Motor neuron (in vitro differentiated cells): Measurements from ENCODE around the gene EPB41L3. TPM values are rescaled to one million over a fixed set of nuclear protein-coding genes. Genes with fewer than 3 reads are reported as not detected.
"Not testable (repeated sequence)": the region's sequence is repeated elsewhere in the genome, so short reads cannot be mapped to it uniquely, and the experiment has no call there.

ENCODE experiments used
- ATAC-seq, 8 experiments: fragments of 200-7000 bp; cut with Tn5 transposase; replicated peaks in 6 of 8; 2 replicates each; pipeline ENCODE4 v1.8.0; 2021; ENCODE audit warnings: mild to moderate bottlenecking in 8 of 8, moderate library complexity in 8 of 8
- H3K27ac ChIP-seq, 2 donors: fragments of 250-450 bp; sonication (Bioruptor Pico); 2 replicates each; pipeline ENCODE4 v1.9.0; 2021; ENCODE audit warnings: antibody characterized with exemption in 2 of 2, mild to moderate bottlenecking in 2 of 2, moderate library complexity in 1 of 2
- H3K4me1 ChIP-seq, 2 donors: fragments of 250-450 bp; sonication (Bioruptor Pico); replicated peaks in 1 of 2; 2 replicates each; pipeline ENCODE4 v1.6.1; 2021; ENCODE audit warnings: antibody characterized with exemption in 2 of 2, mild to moderate bottlenecking in 2 of 2, moderate library complexity in 1 of 2
- H3K4me3 ChIP-seq, 5 donors: fragments of 250-450 bp; sonication (Bioruptor Pico); 2 replicates each; pipeline ENCODE4 v1.9.0; 2021; ENCODE audit warnings: antibody characterized with exemption in 5 of 5, mild to moderate bottlenecking in 5 of 5, moderate library complexity in 4 of 5
- WGBS, 10 experiments: fragments of 450-650 bp; shearing (Covaris generic); methylation state at CpG; one replicate each; pipeline ENCODE4 v1.0.0; 2022; 5-methylcytosine and 5-hydroxymethylcytosine counted together
- in situ Hi-C, 9 experiments: fragments of 400-800 bp; cut with MboI; loops; one replicate each; pipeline ENCODE4 v1.15.0; 2021; ENCODE audit warnings: low sequenced_read_pairs in 9 of 9, low pct_unique_long_range_greater_than_20kb in 2 of 9; ENCODE audit not compliant: unreplicated experiment in 9 of 9
- total RNA-seq, 8 experiments: library from RNA; unstranded; fragments of 300-600 nt; gene quantifications; 2 replicates each; pipeline versions ENCODE4 v1.2.3 to v1.2.4, GENCODE V29; 2022

EPB41L3 gene
- total RNA-seq, 8 experiments from 2014 or later: 1.2 to 145 (median 25.9) TPM

- 20 to 100% (median 64%) methylated on average over 1 to 2 of the region's 3 CpGs; no CpG with 5 or more reads in 3 of the 10 experiments for WGBS, 10 experiments
- no peak overlapping the region for H3K4me3 ChIP-seq
- peaks cover 0 to 3% of the 10 kb centered on the region in 2 donors for H3K4me1 ChIP-seq
- in situ Hi-C loops: no loop called here
- H3K27ac ChIP-seq: no peak overlapping the region
- no peak for ATAC-seq
These were observed 19.1 kb downstream of the EPB41L3 start for GRCh38 chr18:5524660-5525059.

GRCh38 chr18:5521000-5521399 lies 22.8 kb downstream of the EPB41L3 start:
- peaks cover 0 to 5% of the 10 kb centered on the region in 2 donors for H3K4me1 ChIP-seq
- in situ Hi-C loops: no loop called here
- no peak overlapping the region for H3K27ac ChIP-seq
- H3K4me3 ChIP-seq: no peak overlapping the region
- WGBS, 10 experiments: 80 to 100% (median 91%) methylated on average over 1 to 2 of the region's 2 CpGs; no CpG with 5 or more reads in 3 of the 10 experiments
- no peak for ATAC-seq

GRCh38 chr18:5520464-5520863 lies 23.3 kb downstream of the EPB41L3 start:
- Histone ChIP-seq H3K4me1 (peaks cover 0 to 5% of the 10 kb centered on the region in 2 donors), H3K27ac (no peak overlapping the region), H3K4me3 (no peak overlapping the region)
- in situ Hi-C loops: no loop called here
- no peak for ATAC-seq
- WGBS, 10 experiments: 0 to 100% (median 79%) methylated on average over 1 of the region's 1 CpG

DNA sequence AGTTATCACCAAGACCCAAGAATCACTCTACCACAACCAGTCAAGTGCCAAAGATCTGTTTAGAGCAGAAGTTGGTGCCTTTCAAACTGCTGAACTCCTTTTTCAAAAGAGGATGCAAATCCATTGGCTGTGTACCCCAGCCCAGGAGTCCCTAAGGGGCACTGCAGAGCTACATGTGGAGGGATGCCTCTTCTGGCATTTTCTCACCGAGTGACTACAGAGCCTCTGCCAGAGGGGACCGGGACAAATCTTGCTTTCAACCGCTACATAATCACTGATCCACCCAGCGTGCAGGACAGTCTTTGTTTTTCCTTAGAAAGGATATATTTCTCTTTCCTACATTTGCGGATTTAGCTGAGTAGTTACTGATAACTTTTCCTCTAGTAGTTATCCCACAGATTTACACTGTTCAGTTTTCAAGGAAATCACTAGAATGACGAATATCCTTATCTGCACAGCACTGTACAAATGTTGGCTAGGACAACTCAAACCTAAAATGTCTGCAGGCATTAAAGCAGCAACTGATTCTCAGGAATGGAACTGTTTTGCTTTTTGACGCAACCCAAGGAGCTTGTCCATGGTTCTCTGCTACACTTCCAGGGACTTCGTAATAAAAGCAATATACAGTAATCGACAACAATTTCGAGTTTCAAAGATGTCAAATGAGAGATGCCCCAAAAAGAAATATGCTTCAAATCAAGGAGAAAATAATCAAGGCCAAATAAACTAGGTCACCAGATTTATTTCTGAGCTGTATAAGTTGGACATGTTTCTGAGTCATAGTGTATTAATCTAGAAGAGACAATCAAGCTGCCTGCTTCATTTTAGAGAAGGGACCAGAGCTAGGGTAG lies 24.1 kb downstream of the EPB41L3 start:
- Histone ChIP-seq H3K27ac (no peak overlapping the region), H3K4me3 (no peak overlapping the region), H3K4me1 (peaks cover 6 to 8% of the 10 kb centered on the region in 2 donors)
- in situ Hi-C loops: no loop called here
- ATAC-seq: peak in 5 of 8 experiments; percentile 47 to 68 (median 59)
- WGBS, 10 experiments: 3 to 100% (median 90%) methylated on average over 2 to 10 of the region's 10 CpGs; no CpG with 5 or more reads in 1 of the 10 experiments

DNA sequence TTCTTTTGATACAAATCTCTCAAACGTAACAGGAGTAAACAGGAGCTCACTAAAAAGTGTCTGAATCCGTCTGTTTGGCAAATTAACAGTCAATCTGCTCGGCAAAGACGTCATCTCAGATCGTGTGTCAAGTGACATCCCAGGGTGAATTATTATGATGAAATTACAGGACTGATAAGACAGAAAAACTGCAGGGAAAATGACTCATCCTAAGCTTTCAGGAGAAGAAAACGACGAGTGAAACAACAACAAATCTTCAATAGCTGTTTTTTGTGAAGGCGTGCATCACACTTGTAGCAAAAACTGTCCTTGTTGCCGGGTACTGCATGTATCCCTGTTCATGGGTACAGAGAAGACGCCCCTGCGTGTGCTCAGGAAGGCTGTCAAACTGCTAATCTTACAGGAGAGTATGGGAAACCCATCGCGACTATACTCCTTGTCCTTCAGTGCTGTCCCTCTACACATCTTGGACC lies 24.9 kb downstream of the EPB41L3 start:
- no peak overlapping the region for H3K4me3 ChIP-seq

DNA sequence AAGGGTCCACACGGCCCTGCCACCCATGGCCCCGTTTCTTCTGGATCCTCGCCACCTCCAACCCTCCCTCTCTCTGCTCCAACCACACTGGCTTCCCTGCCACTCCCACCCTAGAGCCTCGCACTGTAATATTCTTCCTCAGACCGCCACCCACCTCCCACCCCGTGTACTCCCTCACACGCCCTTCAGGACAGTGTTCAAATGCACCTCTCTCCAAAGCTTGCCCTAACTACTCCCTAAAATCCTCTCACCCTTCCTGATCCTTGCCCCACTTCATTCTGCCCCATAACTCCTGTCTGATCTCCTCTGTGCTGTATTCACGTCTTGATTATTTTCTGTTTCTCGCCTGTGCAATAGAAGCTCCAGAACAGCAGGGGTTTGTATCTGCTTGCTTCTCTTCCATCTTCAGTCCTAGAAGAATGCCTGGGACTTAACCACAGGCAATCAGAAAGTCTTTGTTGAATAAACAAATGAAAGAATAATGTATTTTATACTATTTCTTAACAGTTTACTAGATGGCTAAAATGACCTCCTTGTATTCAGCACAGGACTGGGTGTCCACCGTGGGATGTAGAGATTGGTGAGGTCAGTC lies 25.5 kb downstream of the EPB41L3 start:
- peak in 5 of 8 experiments; percentile 27 to 44 (median 36) for ATAC-seq
- Histone ChIP-seq H3K27ac (no peak overlapping the region), H3K4me1 (peaks cover 6% of the 10 kb centered on the region in 2 donors), H3K4me3 (no peak overlapping the region)
- WGBS, 10 experiments: 20 to 100% (median 78%) methylated on average over 1 to 7 of the region's 10 CpGs
- in situ Hi-C loops: no loop called here

More for the DNA sequence above, 24.9 kb downstream of the EPB41L3 start:
- in situ Hi-C loops: no loop called here
- 0 to 75% (median 43%) methylated on average over 1 to 13 of the region's 13 CpGs for whole genome bisulfite sequencing, 10 experiments
- peak in 6 of 8 experiments; percentile 38 to 74 (median 72) for ATAC-seq
- H3K4me1 ChIP-seq: peaks cover 6% of the 10 kb centered on the region in 2 donors
- H3K27ac ChIP-seq: no peak overlapping the region

DNA sequence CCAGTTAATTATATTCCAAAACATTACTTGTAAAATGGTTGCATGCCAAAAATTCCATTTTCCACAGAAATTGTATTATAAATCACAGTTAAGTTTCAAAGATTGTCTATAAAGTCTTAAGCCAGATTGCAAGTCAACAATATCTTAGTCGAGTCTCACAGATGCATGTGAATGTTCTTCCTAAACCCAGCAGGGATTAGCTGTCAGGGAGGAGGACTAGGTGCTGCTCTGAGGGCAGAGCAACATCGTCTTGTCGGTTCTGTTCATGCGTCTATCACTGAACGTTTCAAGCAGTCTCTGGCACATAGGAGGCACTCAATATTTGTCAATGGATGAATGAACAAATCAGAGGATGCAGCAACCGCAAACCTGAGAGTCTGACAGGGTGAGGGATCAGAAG lies 27.0 kb downstream of the EPB41L3 start:
- Histone ChIP-seq H3K27ac (no peak overlapping the region), H3K4me1 (peaks cover 6% of the 10 kb centered on the region in 2 donors), H3K4me3 (no peak overlapping the region)
- 0 to 95% (median 85%) methylated on average over 1 to 6 of the region's 6 CpGs; no CpG with 5 or more reads in 3 of the 10 experiments for WGBS, 10 experiments
- ATAC-seq: no peak
- in situ Hi-C loops: no loop called here

DNA sequence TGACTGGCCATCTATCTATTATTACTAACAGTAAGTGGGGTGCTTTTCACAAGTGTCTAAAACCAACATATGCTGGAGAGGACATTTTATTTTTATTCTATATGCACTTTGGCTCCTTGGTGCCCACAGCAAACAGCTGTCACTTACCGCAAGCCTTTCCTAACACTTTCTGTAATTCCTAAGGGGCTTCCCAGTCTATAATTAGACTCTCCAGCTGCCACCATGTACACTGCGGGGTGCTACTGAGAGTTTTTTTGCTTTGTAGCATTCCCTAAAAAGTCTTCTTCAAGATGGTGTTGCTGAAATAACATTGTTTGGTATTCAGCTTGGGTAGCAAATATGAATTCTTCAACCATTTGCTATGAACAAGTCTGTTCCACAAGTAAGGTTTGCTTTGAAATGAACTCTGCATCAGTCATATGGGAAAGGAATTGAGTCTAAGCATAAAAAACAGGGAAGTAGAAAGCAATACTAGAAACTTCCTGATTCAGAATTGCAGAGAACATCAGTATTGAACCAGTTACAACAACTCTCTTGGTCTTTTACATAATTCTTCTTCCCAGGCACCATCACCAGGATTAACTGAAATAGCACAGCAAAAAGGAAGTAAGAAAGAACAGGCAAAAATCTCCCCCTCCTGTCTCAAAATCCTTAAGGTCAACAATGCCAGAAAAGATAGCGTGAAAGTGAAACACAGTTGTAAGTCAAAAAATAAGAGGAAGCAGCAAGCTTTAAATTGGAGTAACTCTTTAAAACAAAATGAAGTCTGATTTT lies 28.6 kb downstream of the EPB41L3 start:
- WGBS, 10 experiments: 38 to 100% (median 83%) methylated on average over 1 to 3 of the region's 3 CpGs; no CpG with 5 or more reads in 1 of the 10 experiments
- Histone ChIP-seq H3K4me3 (no peak overlapping the region), H3K4me1 (peaks cover 6% of the 10 kb centered on the region in 2 donors), H3K27ac (no peak overlapping the region)
- peak in 1 of 8 experiments; percentile 20 for ATAC-seq
- in situ Hi-C loops: no loop called here

DNA sequence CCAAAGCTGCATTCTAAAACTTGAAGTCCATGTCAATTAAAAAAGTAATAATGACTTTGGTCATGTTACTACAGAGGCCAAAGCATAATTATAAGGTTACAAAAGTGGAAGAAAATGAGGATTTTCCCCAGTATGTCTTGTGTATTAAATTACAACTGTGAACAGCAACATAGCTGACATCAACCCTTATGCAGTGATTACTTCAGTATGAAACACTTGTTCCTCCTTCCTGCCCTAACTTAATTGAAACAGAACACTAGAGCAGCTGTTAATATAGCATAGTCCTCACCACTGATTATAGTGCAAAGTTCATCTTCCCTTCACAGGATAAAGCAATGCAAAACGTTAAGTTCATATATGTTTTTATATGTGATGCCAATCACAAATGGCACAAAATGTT lies 29.9 kb downstream of the EPB41L3 start:
- peak in 1 of 8 experiments; percentile 17 for ATAC-seq
- H3K4me3 ChIP-seq: no peak overlapping the region
- in situ Hi-C loops: no loop called here
- peaks cover 6% of the 10 kb centered on the region in 2 donors for H3K4me1 ChIP-seq
- WGBS, 10 experiments: 0 to 100% (median 42%) methylated on average over 1 of the region's 1 CpG; no CpG with 5 or more reads in 2 of the 10 experiments
- H3K27ac ChIP-seq: no peak overlapping the region

DNA sequence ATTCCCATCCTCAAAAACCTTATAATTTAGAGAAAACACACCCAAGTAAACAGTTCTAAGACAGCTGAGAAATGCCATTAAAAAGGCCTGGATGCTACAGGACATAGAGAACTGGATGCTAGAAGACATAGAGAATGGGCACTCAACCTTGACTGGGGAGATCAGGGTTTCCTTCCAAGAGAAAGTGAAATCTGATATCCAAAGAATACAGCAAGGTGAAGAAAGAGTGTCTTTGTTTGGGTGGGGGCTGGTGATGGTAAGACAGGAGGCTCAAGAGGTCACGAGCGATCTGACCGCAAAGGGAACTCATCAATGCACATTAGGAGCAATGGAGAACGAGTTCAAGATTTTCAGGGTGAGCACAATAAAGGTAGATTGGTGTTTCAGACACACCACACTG lies 31.6 kb downstream of the EPB41L3 start:
- no peak for ATAC-seq
- Histone ChIP-seq H3K4me3 (no peak overlapping the region), H3K4me1 (peaks cover 4 to 6% of the 10 kb centered on the region in 2 donors), H3K27ac (no peak overlapping the region)
- 20 to 100% (median 87%) methylated on average over 1 to 3 of the region's 4 CpGs; no CpG with 5 or more reads in 2 of the 10 experiments for WGBS, 10 experiments
- in situ Hi-C loops: no loop called here

GRCh38 chr18:5511541-5511940 lies 32.3 kb downstream of the EPB41L3 start:
- in situ Hi-C loops, H3K4me3 ChIP-seq, H3K27ac ChIP-seq, ATAC-seq, H3K4me1 ChIP-seq: not testable (repeated sequence)
- WGBS, 10 experiments: 59 to 100% (median 100%) methylated on average over 1 to 3 of the region's 4 CpGs; no CpG with 5 or more reads in 5 of the 10 experiments

- 24 to 100% (median 90%) methylated on average over 1 to 7 of the region's 7 CpGs for WGBS, 10 experiments
- Histone ChIP-seq H3K4me3 (no peak overlapping the region), H3K27ac (no peak overlapping the region), H3K4me1 (peaks cover 4 to 6% of the 10 kb centered on the region in 2 donors)
- in situ Hi-C loops: no loop called here
- peak in 5 of 8 experiments; percentile 49 to 93 (median 59) for ATAC-seq
These were observed 33.5 kb downstream of the EPB41L3 start for GRCh38 chr18:5510135-5510846.
